Testis (tissue), 3 donors: ENCODE results near the gene SAMHD1. TPM values are rescaled to one million over a fixed set of nuclear protein-coding genes. Genes with fewer than 3 reads are reported as not detected.

Source experiments
- DNase-seq: peaks from one replicate; pipeline ENCODE4 v3.0.0-alpha.2; 2019
- H3K27ac ChIP-seq, 2 donors: fragments of 200-600 bp; sonication (generic); one replicate each; pipeline ENCODE4 v1.5.1; 2019
- H3K27me3 ChIP-seq: fragments of 200-600 bp; sonication (generic); one replicate; pipeline ENCODE4 v1.5.1; 2019
- H3K36me3 ChIP-seq: fragments of 200-600 bp; sonication (generic); one replicate; pipeline ENCODE4 v1.5.1; 2017; ENCODE audit warnings: low read depth; ENCODE audit errors: missing control alignments
- H3K4me1 ChIP-seq: fragments of 200-600 bp; sonication (generic); one replicate; pipeline ENCODE4 v1.5.1; 2019
- H3K4me3 ChIP-seq, 2 donors: fragments of 200-600 bp; sonication (generic); one replicate each; pipeline ENCODE4 v1.5.1; 2017 to 2019
- H3K9me3 ChIP-seq: fragments of 200-600 bp; sonication (generic); one replicate; pipeline ENCODE4 v1.5.1; 2017
- CTCF ChIP-seq, 3 experiments: fragments of 450-650 bp in 2 of 3; fragments of 200-600 bp in 1 of 3; sonication (generic) in 1 of 3; IDR thresholded peaks; one replicate each; pipeline ENCODE4 v1.5.1; 2016 to 2019; ENCODE audit warnings: antibody characterized with exemption in 3 of 3, mild to moderate bottlenecking in 2 of 3, moderate library complexity in 1 of 3
- POLR2A ChIP-seq: fragments of 450-650 bp; IDR thresholded peaks from one replicate; pipeline ENCODE4 v1.6.1; 2017; ENCODE audit warnings: antibody characterized with exemption, mild to moderate bottlenecking, moderate library complexity
- WGBS, 2 donors: methylation state at CpG; one replicate each; pipeline ENCODE4 v1.1.5; 2018; 5-methylcytosine and 5-hydroxymethylcytosine counted together
- intact Hi-C: fragments of 100-400 bp; cut with DNase I; formaldehyde crosslinking; loops from one replicate; pipeline ENCODE4 v1.15.1; 2023; ENCODE audit warnings: low total_unique reads
- polyA plus RNA-seq: library from polyadenylated mRNA; stranded (reverse); fragments of 350-450 nt; fragmentation: Illumina TruSeq; extraction: RNeasy Lipid Tissue Mini Kit (QIAGEN cat#74804); gene quantifications from one replicate; pipeline ENCODE4 v1.2.3, GENCODE V29; 2014; ENCODE audit warnings: low read depth, low replicate concordance; ENCODE audit not compliant: insufficient read depth
- total RNA-seq, 2 donors: library from RNA; depleted of rRNA; stranded (reverse); fragments of >200 nt; gene quantifications; one replicate each; pipeline ENCODE4 v1.2.3, GENCODE V29; 2016

SAMHD1 gene
- total and polyA plus RNA-seq, 3 donors from 2014 or later: 38.7 to 79.0 (median 61.9) TPM

GRCh38 chr20:36904690-36905089, 46.8 kb downstream of the SAMHD1 start:
- 97 to 100% methylated on average over 2 of the region's 2 CpGs for WGBS, 2 donors
- no peaks in the 10 kb centered on the region for H3K9me3 ChIP-seq
- no peaks in the 10 kb centered on the region for H3K36me3 ChIP-seq
- intact Hi-C loops: no loop called here
- no peak for DNase-seq
- H3K27me3 ChIP-seq: no peaks in the 10 kb centered on the region
- TF ChIP-seq CTCF (IDR thresholded peaks at IDR 0.05) (no peak), POLR2A (no peak)
- H3K27ac ChIP-seq: no peak overlapping the region
- no peak overlapping the region for H3K4me3 ChIP-seq
- no peaks in the 10 kb centered on the region for H3K4me1 ChIP-seq

- Histone ChIP-seq H3K9me3 (no peaks in the 10 kb centered on the region), H3K36me3 (no peaks in the 10 kb centered on the region), H3K27me3 (no peaks in the 10 kb centered on the region), H3K4me1 (peaks cover 15% of the 10 kb centered on the region), H3K27ac (no peak overlapping the region), H3K4me3 (no peak overlapping the region)
- no peak for DNase-seq
- intact Hi-C loops: no loop called here
- WGBS, 2 donors: 70 to 78% methylated on average over 2 of the region's 2 CpGs
- TF ChIP-seq CTCF (IDR thresholded peaks at IDR 0.05) (no peak), POLR2A (no peak)
These were observed 56.5 kb downstream of the SAMHD1 start for GRCh38 chr20:36895036-36895435.

- Histone ChIP-seq H3K9me3 (no peaks in the 10 kb centered on the region), H3K27me3 (no peaks in the 10 kb centered on the region), H3K4me3 (no peak overlapping the region), H3K27ac (no peak overlapping the region), H3K36me3 (no peaks in the 10 kb centered on the region), H3K4me1 (peaks cover 15% of the 10 kb centered on the region)
- intact Hi-C loops: no loop called here
- WGBS, 2 donors: 85 to 89% methylated on average over 3 of the region's 3 CpGs
- DNase-seq: no peak
- TF ChIP-seq POLR2A: no peak
- TF ChIP-seq CTCF (IDR thresholded peaks at IDR 0.05): no peak
These were observed 57.7 kb downstream of the SAMHD1 start for GRCh38 chr20:36893801-36894200.

GRCh38 chr20:36891211-36891610, 60.3 kb downstream of the SAMHD1 start:
- WGBS, 2 donors: 63 to 68% methylated on average over 2 to 4 of the region's 4 CpGs
- Histone ChIP-seq H3K27ac (peak overlapping the region; percentile 58 to 69), H3K4me1 (peaks cover 28% of the 10 kb centered on the region), H3K9me3 (no peaks in the 10 kb centered on the region), H3K27me3 (no peaks in the 10 kb centered on the region), H3K4me3 (no peak overlapping the region), H3K36me3 (no peaks in the 10 kb centered on the region)
- intact Hi-C loops: no loop called here
- no peak for DNase-seq
- TF ChIP-seq POLR2A: no peak
- no peak for TF ChIP-seq CTCF (IDR thresholded peaks at IDR 0.05)

GRCh38 chr20:36890586-36890985, 60.9 kb downstream of the SAMHD1 start:
- no peak overlapping the region for H3K4me3 ChIP-seq
- H3K27ac ChIP-seq: peak overlapping the region; percentile 58 to 69
- peak; percentile 68 for DNase-seq
- WGBS, 2 donors: 37 to 63% methylated on average over 9 of the region's 9 CpGs
- peaks cover 28% of the 10 kb centered on the region for H3K4me1 ChIP-seq
- intact Hi-C loops: no loop called here
- H3K27me3 ChIP-seq: no peaks in the 10 kb centered on the region
- H3K36me3 ChIP-seq: no peaks in the 10 kb centered on the region
- no peaks in the 10 kb centered on the region for H3K9me3 ChIP-seq
- TF ChIP-seq CTCF (IDR thresholded peaks at IDR 0.05) (no peak), POLR2A (no peak)
